D721Med (cell line): ENCODE data around the gene CETN2.
"Not testable (repeated sequence)": the region's sequence is repeated elsewhere in the genome, so short reads cannot be mapped to it uniquely, and the experiment has no call there.

Experiments
- DNase-seq: peaks from one replicate; pipeline ENCODE4 v3.0.0; 2011; ENCODE audit warnings: low spot score; ENCODE audit not compliant: insufficient read length
- FAIRE-seq: peaks from 2 replicates; lab custom pipeline; 2011; peaks lifted over from hg19 to GRCh38; lab: Jason Lieb, UNC
- CTCF ChIP-seq: IDR thresholded peaks from 2 replicates; pipeline ENCODE4 v1.5.1; 2012; ENCODE audit warnings: mild to moderate bottlenecking, control low read depth; ENCODE audit not compliant: insufficient read depth; ENCODE audit errors: missing control alignments

Gene CETN2

GRCh38 chrX:152798945-152799344 lies 31.6 kb downstream of the CETN2 start:
- no peak for TF ChIP-seq CTCF
- FAIRE-seq, result no peak
- DNase-seq, result no peak

- DNase-seq, FAIRE-seq: not testable (repeated sequence)
Observed at GRCh38 chrX:152787062-152787461, 43.5 kb downstream of the CETN2 start.
